ENCODE results near the gene SLC24A3.

The SLC24A3 gene

GRCh38 chr20:19531446-19531845 lies 319.0 kb downstream of the SLC24A3 start:
- no peak for TF ChIP-seq CTCF (IDR thresholded peaks at IDR 0.05; ENCODE audit: insufficient read depth, low read length, poor library complexity, severe bottlenecking)
- Histone ChIP-seq H3K4me3 (replicated peaks; ENCODE audit: low read depth, low read length) (no peak overlapping the region), H3K27me3 (replicated peaks; ENCODE audit: control insufficient read depth, insufficient read depth, low read length) (no peaks in the 10 kb centered on the region; the same call in 1 of the 2 replicates), H3K36me3 (ENCODE audit: control insufficient read depth, insufficient read depth, low read length) (no peaks in the 10 kb centered on the region)
- no peak for DNase-seq (ENCODE audit: extremely low read depth, insufficient read length)

DNA sequence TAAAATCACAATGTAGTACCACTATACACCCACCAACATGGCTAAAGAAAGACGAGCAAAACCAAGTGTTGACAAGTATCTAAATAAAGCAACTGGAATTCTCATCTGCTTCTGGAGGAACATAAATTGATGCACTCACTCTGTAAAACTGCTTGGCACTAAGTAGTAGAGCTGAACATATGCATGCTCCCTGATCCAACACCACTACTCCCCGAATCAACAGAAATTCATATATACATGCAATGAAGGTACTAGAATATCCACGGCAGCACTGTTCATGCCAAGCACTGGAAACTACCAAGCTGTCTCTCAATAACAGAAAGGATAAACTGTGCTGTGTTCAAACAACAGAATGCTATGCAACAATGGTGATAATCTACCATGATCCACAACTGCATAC lies 326.1 kb downstream of the SLC24A3 start:
- TF ChIP-seq CTCF (IDR thresholded peaks at IDR 0.05; ENCODE audit: insufficient read depth, low read length, poor library complexity, severe bottlenecking): no peak
- no peak for DNase-seq (ENCODE audit: extremely low read depth, insufficient read length)
- no peaks in the 10 kb centered on the region for H3K36me3 ChIP-seq (ENCODE audit: control insufficient read depth, insufficient read depth, low read length)
- no peak overlapping the region for H3K4me3 ChIP-seq (replicated peaks; ENCODE audit: low read depth, low read length)
- H3K27me3 ChIP-seq (replicated peaks; ENCODE audit: control insufficient read depth, insufficient read depth, low read length): no peaks in the 10 kb centered on the region; the same call in none of the 2 replicates

DNA sequence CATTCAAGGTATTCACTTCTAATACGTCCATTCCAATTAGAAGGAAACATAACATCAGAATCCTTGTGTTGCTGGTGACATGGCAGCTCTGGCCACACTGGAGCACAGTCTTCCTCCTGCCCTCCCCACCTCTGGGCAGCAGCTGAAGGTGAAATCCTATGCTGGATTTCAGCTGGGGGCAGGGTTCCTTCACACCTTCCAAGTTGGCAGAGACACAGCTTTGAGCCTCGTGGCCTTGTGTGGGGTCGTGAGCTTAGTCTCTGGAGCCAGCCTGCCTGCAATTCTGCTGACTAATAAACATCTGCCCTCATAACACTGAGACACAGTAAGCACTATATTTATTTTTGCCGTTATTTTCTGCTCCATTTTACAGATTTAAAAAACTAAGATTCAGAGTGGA lies 326.7 kb downstream of the SLC24A3 start:
- Histone ChIP-seq H3K27me3 (replicated peaks; ENCODE audit: control insufficient read depth, insufficient read depth, low read length) (no peaks in the 10 kb centered on the region; the same call in none of the 2 replicates), H3K36me3 (ENCODE audit: control insufficient read depth, insufficient read depth, low read length) (no peaks in the 10 kb centered on the region), H3K4me3 (replicated peaks; ENCODE audit: low read depth, low read length) (no peak overlapping the region)
- no peak for DNase-seq (ENCODE audit: extremely low read depth, insufficient read length)
- TF ChIP-seq CTCF (IDR thresholded peaks at IDR 0.05; ENCODE audit: insufficient read depth, low read length, poor library complexity, severe bottlenecking): no peak

DNA sequence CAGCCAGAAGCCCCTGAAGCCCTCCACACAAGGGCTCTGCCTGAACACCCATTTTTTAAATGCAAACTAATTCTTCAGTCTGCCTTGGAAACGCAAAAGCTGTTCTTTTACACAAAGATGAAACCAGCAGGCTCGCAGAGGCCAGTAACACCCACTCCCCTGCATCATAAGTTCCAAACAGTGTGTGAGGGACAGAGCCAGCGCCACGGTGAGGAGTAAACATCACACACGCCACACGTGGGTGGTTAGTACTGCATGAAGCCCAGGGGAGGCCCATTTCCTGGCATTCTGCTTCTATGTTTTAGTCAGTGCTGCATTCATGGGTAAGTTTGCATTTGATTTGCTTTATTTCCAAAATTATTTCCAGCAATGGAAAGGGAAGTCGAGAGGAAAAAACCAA lies 327.9 kb downstream of the SLC24A3 start:
- no peak for DNase-seq (ENCODE audit: extremely low read depth, insufficient read length)
- TF ChIP-seq CTCF (IDR thresholded peaks at IDR 0.05; ENCODE audit: insufficient read depth, low read length, poor library complexity, severe bottlenecking): no peak
- no peaks in the 10 kb centered on the region; the same call in none of the 2 replicates for H3K27me3 ChIP-seq (replicated peaks; ENCODE audit: control insufficient read depth, insufficient read depth, low read length)
- no peak overlapping the region for H3K4me3 ChIP-seq (replicated peaks; ENCODE audit: low read depth, low read length)
- H3K36me3 ChIP-seq (ENCODE audit: control insufficient read depth, insufficient read depth, low read length): no peaks in the 10 kb centered on the region

DNA sequence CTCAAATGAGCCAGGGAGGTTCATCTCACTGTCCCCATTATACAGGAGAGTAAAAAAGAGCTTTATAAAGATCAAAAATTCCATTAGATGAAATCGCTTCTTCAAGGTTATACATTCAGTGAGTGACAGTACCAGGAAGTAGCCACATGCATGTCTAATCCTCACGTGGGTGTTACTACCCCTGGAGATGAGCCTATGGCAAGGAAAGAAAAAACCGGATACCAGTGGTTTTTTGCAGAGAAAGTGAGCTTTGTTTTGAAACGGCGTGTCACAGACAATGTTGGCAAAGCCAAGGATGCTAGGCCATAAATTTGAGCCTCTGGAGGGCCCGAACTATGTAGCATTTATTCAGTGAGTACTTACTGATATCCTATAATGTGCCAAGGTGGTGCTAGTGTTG lies 330.7 kb downstream of the SLC24A3 start:
- TF ChIP-seq CTCF (IDR thresholded peaks at IDR 0.05; ENCODE audit: insufficient read depth, low read length, poor library complexity, severe bottlenecking): no peak
- no peak for DNase-seq (ENCODE audit: extremely low read depth, insufficient read length)
- H3K4me3 ChIP-seq (replicated peaks; ENCODE audit: low read depth, low read length): no peak overlapping the region
- H3K36me3 ChIP-seq (ENCODE audit: control insufficient read depth, insufficient read depth, low read length): no peaks in the 10 kb centered on the region
- no peaks in the 10 kb centered on the region; the same call in none of the 2 replicates for H3K27me3 ChIP-seq (replicated peaks; ENCODE audit: control insufficient read depth, insufficient read depth, low read length)

DNA sequence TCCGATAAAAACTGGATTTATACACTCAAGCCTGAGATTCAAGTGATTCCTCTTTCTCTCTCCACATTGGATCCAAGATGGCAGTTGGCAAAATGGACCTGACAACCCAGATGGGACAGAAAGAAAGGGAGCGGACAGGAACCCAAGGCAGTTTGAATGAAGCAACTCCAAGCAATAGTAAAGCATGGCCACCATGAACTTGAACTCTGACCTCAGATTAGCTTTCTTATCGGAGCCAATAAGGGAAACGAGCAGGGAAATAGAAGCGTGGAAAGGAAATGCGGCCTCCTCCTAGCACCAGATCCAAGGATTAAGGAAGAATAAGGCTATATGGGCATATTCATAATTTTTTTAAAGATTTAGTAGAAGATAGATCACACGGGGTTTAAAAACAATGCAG lies 332.2 kb downstream of the SLC24A3 start:
- TF ChIP-seq CTCF (IDR thresholded peaks at IDR 0.05; ENCODE audit: insufficient read depth, low read length, poor library complexity, severe bottlenecking): no peak
- no peak for DNase-seq (ENCODE audit: extremely low read depth, insufficient read length)
- Histone ChIP-seq H3K27me3 (replicated peaks; ENCODE audit: control insufficient read depth, insufficient read depth, low read length) (no peaks in the 10 kb centered on the region; the same call in none of the 2 replicates), H3K4me3 (replicated peaks; ENCODE audit: low read depth, low read length) (no peak overlapping the region), H3K36me3 (ENCODE audit: control insufficient read depth, insufficient read depth, low read length) (no peaks in the 10 kb centered on the region)
